GM23338 (cell line): ENCODE data around the gene CCDC3. TPM values are rescaled to one million over a fixed set of nuclear protein-coding genes. Genes with fewer than 3 reads are reported as not detected.

ENCODE experiments used
- ATAC-seq: fragments of 200-7000 bp; cut with Tn5 transposase; 3 replicates; pipeline ENCODE4 v1.9.1; 2020
- DNase-seq: peaks from one replicate; pipeline ENCODE4 v3.0.0-alpha.2; 2015; ENCODE audit warnings: low spot score
- H2AFZ ChIP-seq: fragments of 200-600 bp; sonication (generic); 2 replicates; pipeline ENCODE4 v1.8.0; 2016; ENCODE audit warnings: antibody characterized with exemption, mild to moderate bottlenecking, moderate library complexity
- H3F3A ChIP-seq: fragments of 200-600 bp; sonication (generic); replicated peaks from 2 replicates; pipeline ENCODE4 v1.8.0; 2017; ENCODE audit warnings: antibody characterized with exemption, mixed run types, low read depth
- H3K27ac ChIP-seq: fragments of 200-600 bp; sonication (generic); 2 replicates; pipeline ENCODE4 v1.6.1; 2016; ENCODE audit warnings: low read depth
- H3K27me3 ChIP-seq: fragments of 200-600 bp; sonication (generic); 2 replicates; pipeline ENCODE4 v1.8.0; 2016; ENCODE audit warnings: mild to moderate bottlenecking, mixed run types, moderate library complexity; ENCODE audit not compliant: insufficient read depth
- H3K36me3 ChIP-seq: fragments of 200-600 bp; sonication (generic); 2 replicates; pipeline ENCODE4 v1.8.0; 2016; ENCODE audit warnings: mild to moderate bottlenecking; ENCODE audit not compliant: insufficient read depth
- H3K4me1 ChIP-seq: fragments of 200-600 bp; sonication (generic); 2 replicates; pipeline ENCODE4 v1.8.0; 2016; ENCODE audit warnings: mild to moderate bottlenecking, moderate library complexity; ENCODE audit not compliant: insufficient read depth
- H3K4me2 ChIP-seq: fragments of 200-600 bp; sonication (generic); 2 replicates; pipeline ENCODE4 v1.7.1; 2017; ENCODE audit warnings: mixed run types
- H3K4me3 ChIP-seq: fragments of 200-600 bp; sonication (generic); 2 replicates; pipeline ENCODE4 v1.6.1; 2016; ENCODE audit warnings: mixed run types
- H3K79me2 ChIP-seq: fragments of 200-600 bp; sonication (generic); replicated peaks from 2 replicates; pipeline ENCODE4 v1.8.0; 2017; ENCODE audit warnings: mild to moderate bottlenecking; ENCODE audit not compliant: insufficient read depth
- H3K9me2 ChIP-seq: fragments of 200-600 bp; sonication (generic); 2 replicates; pipeline ENCODE4 v1.8.0; 2017; ENCODE audit not compliant: insufficient read depth
- H4K20me1 ChIP-seq: fragments of 200-600 bp; sonication (generic); replicated peaks from 2 replicates; pipeline ENCODE4 v1.8.0; 2017; ENCODE audit warnings: mild to moderate bottlenecking; ENCODE audit not compliant: insufficient read depth
- H3K27ac Mint-ChIP-seq: 2 replicates; pipeline ENCODE4 v1.8.0; 2020; ENCODE audit warnings: inconsistent platforms, mild to moderate bottlenecking, moderate library complexity, mixed read lengths
- H3K27me3 Mint-ChIP-seq: 3 replicates; pipeline ENCODE4 v1.8.0; 2022; ENCODE audit warnings: low read depth, mild to moderate bottlenecking, moderate library complexity, mixed read lengths, inconsistent platforms; ENCODE audit not compliant: insufficient read depth, poor library complexity
- H3K36me3 Mint-ChIP-seq: 3 replicates; pipeline ENCODE4 v1.8.0; 2021; ENCODE audit warnings: low read depth, mild to moderate bottlenecking, inconsistent platforms, moderate library complexity, mixed read lengths
- H3K4me1 Mint-ChIP-seq: 3 replicates; pipeline ENCODE4 v1.8.0; 2020; ENCODE audit warnings: mild to moderate bottlenecking, inconsistent platforms, mixed read lengths
- H3K4me3 Mint-ChIP-seq: 3 replicates; pipeline ENCODE4 v1.8.0; 2021; ENCODE audit warnings: moderate library complexity, mild to moderate bottlenecking, inconsistent platforms, mixed read lengths
- H3K9me3 Mint-ChIP-seq: 3 replicates; pipeline ENCODE4 v1.8.0; 2020; ENCODE audit warnings: moderate library complexity, mild to moderate bottlenecking, inconsistent platforms, mixed read lengths
- CREB1 ChIP-seq: fragments of 250-450 bp; sonication (Bioruptor Pico); IDR thresholded peaks from 2 replicates; pipeline ENCODE4 v1.5.0; 2020; ENCODE audit warnings: low read depth, mild to moderate bottlenecking, moderate library complexity
- EZH2 ChIP-seq: fragments of 200-600 bp; sonication (generic); IDR thresholded peaks from one replicate; pipeline ENCODE4 v1.8.0; 2017; ENCODE audit warnings: antibody characterized with exemption, mild to moderate bottlenecking, low read depth; ENCODE audit not compliant: unreplicated experiment
- JUNB ChIP-seq: IDR thresholded peaks from one replicate; pipeline ENCODE4 v1.6.1; 2016; ENCODE audit warnings: antibody characterized with exemption; ENCODE audit not compliant: unreplicated experiment
- NANOG ChIP-seq: IDR thresholded peaks from 2 replicates; pipeline ENCODE4 v1.6.1; 2016; ENCODE audit warnings: antibody characterized with exemption, borderline replicate concordance
- POLR2AphosphoS5 ChIP-seq: IDR thresholded peaks from 2 replicates; pipeline ENCODE4 v1.6.1; 2016; ENCODE audit warnings: antibody characterized with exemption, low read depth
- STAT1 ChIP-seq: IDR thresholded peaks from one replicate; pipeline ENCODE4 v1.6.1; 2016; ENCODE audit warnings: antibody characterized with exemption; ENCODE audit not compliant: unreplicated experiment
- ZNF114 ChIP-seq: fragments of 250-450 bp; sonication (Bioruptor Pico); IDR thresholded peaks from 2 replicates; pipeline ENCODE4 v1.5.0; 2020; ENCODE audit warnings: mild to moderate bottlenecking, moderate library complexity
- polyA plus RNA-seq: library from polyadenylated mRNA; unstranded; fragments of >200 nt; fragmentation: Nextera tagmentation; extraction: Ambion mirVana; gene quantifications from 2 replicates; pipeline ENCODE4 v1.2.1, GENCODE V29; 2016
- total RNA-seq: library from RNA; depleted of rRNA; stranded (reverse); fragments of >200 nt; shearing (Covaris generic); gene quantifications from 2 replicates; pipeline ENCODE4 v1.2.3, GENCODE V29; 2014
- TF ChIP-seq, protein P1 (sequence below): IDR thresholded peaks from one replicate; pipeline ENCODE4 v1.6.1; 2018; ENCODE audit warnings: antibody characterized with exemption; ENCODE audit not compliant: unreplicated experiment
- TF ChIP-seq, protein P2 (sequence below): fragments of 250-450 bp; sonication (Bioruptor Pico); IDR thresholded peaks from 2 replicates; pipeline ENCODE4 v1.5.0; 2020; ENCODE audit warnings: mild to moderate bottlenecking, moderate library complexity

Gene CCDC3
- total and polyA plus RNA-seq, 2 experiments from 2014 or later, result 1.4 to 5.2 TPM

DNA sequence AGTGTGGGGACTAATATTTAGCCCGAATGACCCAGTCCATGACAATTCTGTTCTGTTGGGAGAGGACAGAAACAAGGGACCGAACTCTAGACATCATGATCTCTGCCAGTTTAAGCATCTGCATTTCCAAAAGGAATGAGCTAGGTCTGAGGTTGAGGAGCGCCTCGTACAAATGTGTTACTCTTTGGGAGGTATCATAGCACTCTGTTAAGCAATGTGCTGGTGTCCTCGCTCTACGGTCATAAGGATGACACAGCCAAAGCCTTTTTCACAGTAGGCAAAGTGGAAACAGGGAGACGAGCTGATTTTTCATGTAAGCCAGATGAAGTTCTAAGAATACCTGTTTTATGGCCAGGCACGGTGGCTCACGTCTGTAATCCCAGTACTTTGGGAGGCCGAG, 15.4 kb upstream of the CCDC3 start (continued):
- TF ChIP-seq, protein P1, sequence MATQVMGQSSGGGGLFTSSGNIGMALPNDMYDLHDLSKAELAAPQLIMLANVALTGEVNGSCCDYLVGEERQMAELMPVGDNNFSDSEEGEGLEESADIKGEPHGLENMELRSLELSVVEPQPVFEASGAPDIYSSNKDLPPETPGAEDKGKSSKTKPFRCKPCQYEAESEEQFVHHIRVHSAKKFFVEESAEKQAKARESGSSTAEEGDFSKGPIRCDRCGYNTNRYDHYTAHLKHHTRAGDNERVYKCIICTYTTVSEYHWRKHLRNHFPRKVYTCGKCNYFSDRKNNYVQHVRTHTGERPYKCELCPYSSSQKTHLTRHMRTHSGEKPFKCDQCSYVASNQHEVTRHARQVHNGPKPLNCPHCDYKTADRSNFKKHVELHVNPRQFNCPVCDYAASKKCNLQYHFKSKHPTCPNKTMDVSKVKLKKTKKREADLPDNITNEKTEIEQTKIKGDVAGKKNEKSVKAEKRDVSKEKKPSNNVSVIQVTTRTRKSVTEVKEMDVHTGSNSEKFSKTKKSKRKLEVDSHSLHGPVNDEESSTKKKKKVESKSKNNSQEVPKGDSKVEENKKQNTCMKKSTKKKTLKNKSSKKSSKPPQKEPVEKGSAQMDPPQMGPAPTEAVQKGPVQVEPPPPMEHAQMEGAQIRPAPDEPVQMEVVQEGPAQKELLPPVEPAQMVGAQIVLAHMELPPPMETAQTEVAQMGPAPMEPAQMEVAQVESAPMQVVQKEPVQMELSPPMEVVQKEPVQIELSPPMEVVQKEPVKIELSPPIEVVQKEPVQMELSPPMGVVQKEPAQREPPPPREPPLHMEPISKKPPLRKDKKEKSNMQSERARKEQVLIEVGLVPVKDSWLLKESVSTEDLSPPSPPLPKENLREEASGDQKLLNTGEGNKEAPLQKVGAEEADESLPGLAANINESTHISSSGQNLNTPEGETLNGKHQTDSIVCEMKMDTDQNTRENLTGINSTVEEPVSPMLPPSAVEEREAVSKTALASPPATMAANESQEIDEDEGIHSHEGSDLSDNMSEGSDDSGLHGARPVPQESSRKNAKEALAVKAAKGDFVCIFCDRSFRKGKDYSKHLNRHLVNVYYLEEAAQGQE, result no peak
- no peak for TF ChIP-seq EZH2
- TF ChIP-seq STAT1, result no peak
- no peak for TF ChIP-seq JUNB
- TF ChIP-seq ZNF114 (CRISPR knock-in tag), result no peak
- no peak for TF ChIP-seq CREB1 (CRISPR knock-in tag)
- no peak for TF ChIP-seq NANOG
- TF ChIP-seq POLR2AphosphoS5, result no peak

DNA sequence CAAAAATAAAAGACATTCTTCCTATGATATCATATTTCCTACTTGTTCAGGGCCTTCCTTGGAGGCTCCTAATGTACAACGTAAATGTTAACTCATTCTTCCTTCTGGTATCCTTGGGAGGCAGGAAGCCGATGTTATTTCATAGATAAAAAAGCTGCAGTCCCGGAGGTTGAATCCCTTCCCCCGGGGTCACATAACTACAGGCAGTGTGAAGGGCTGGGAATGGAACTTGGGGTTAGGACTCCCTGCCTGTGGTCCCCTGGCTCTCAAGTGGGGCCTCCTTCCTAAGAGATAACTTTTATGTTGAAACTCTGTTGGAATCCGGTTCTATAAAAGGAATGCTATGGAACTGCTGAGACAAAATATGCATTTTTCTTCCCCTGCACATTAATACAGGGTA, 14.9 kb upstream of the CCDC3 start:
- H3K36me3 Mint-ChIP-seq, result no peaks in the 10 kb centered on the region
- Histone ChIP-seq H3K4me1 (0 out of 2 replicates have a peak, but pooled peaks cover 6% of the 10 kb centered on the region), H3K79me2 (no peaks in the 10 kb centered on the region), H3F3A (no peaks in the 10 kb centered on the region), H3K27me3 (no peaks in the 10 kb centered on the region), H3K9me2 (no peaks in the 10 kb centered on the region), H4K20me1 (no peaks in the 10 kb centered on the region), H2AFZ (peak overlapping the region; percentile 15), H3K36me3 (no peaks in the 10 kb centered on the region), H3K4me3 (no peak overlapping the region), H3K4me2 (no peak overlapping the region), H3K27ac (no peak overlapping the region)
- no peak overlapping the region for H3K4me3 Mint-ChIP-seq
- TF ChIP-seq ZNF114 (CRISPR knock-in tag), result no peak
- peaks cover 8% of the 10 kb centered on the region; the same call in 2 of the 3 replicates for H3K4me1 Mint-ChIP-seq
- peaks cover 6% of the 10 kb centered on the region; the same call in 2 of the 3 replicates for H3K9me3 Mint-ChIP-seq
- H3K27me3 Mint-ChIP-seq, result no peaks in the 10 kb centered on the region
- ATAC-seq (peak; percentile 33; the same call in 1 of the 3 replicates), DNase-seq (peak; percentile 12)
- no peak overlapping the region for H3K27ac Mint-ChIP-seq

DNA sequence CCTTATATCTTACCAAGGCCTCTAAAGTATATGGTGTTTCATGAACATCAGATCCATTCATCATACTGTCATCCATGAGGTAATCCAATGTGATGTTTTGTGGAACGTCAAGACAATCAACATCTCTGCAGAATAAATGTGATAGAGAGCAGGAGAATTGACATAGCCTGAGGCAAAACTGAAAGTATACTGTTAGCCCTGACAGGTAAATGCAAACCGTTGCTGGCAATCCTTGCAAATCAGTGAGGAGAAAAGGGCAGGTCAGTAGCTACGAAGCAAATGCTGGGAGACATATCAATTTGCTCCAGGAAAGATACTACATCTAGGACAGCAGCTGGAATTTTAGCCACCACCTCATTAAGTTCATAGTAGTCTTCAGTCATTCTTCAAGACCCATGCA, 4.5 kb upstream of the CCDC3 start:
- H3K27ac ChIP-seq, result no peak overlapping the region
- H3K4me2 ChIP-seq, result no peak overlapping the region
- no peaks in the 10 kb centered on the region for H4K20me1 ChIP-seq
- no peaks in the 10 kb centered on the region for H3F3A ChIP-seq
- no peaks in the 10 kb centered on the region for H3K36me3 ChIP-seq
- H3K9me2 ChIP-seq, result peaks cover 11% of the 10 kb centered on the region; the same call in 1 of the 2 replicates
- H3K27ac Mint-ChIP-seq, result no peak overlapping the region
- H3K4me1 Mint-ChIP-seq, result 0 out of 3 replicates have a peak, but pooled peaks cover 3% of the 10 kb centered on the region
- DNase-seq (no peak), ATAC-seq (no peak)
- peaks cover 25% of the 10 kb centered on the region for H3K27me3 ChIP-seq
- no peaks in the 10 kb centered on the region for H3K36me3 Mint-ChIP-seq
- no peaks in the 10 kb centered on the region for H3K9me3 Mint-ChIP-seq
- no peaks in the 10 kb centered on the region for H3K79me2 ChIP-seq
- no peaks in the 10 kb centered on the region; the same call in 1 of the 2 replicates for H3K4me1 ChIP-seq
- H3K27me3 Mint-ChIP-seq, result peaks cover 13% of the 10 kb centered on the region
- H2AFZ ChIP-seq, result no peak overlapping the region
- no peak overlapping the region for H3K4me3 ChIP-seq
- H3K4me3 Mint-ChIP-seq, result no peak overlapping the region
- TF ChIP-seq EZH2, result no peak
- TF ChIP-seq, protein P2, sequence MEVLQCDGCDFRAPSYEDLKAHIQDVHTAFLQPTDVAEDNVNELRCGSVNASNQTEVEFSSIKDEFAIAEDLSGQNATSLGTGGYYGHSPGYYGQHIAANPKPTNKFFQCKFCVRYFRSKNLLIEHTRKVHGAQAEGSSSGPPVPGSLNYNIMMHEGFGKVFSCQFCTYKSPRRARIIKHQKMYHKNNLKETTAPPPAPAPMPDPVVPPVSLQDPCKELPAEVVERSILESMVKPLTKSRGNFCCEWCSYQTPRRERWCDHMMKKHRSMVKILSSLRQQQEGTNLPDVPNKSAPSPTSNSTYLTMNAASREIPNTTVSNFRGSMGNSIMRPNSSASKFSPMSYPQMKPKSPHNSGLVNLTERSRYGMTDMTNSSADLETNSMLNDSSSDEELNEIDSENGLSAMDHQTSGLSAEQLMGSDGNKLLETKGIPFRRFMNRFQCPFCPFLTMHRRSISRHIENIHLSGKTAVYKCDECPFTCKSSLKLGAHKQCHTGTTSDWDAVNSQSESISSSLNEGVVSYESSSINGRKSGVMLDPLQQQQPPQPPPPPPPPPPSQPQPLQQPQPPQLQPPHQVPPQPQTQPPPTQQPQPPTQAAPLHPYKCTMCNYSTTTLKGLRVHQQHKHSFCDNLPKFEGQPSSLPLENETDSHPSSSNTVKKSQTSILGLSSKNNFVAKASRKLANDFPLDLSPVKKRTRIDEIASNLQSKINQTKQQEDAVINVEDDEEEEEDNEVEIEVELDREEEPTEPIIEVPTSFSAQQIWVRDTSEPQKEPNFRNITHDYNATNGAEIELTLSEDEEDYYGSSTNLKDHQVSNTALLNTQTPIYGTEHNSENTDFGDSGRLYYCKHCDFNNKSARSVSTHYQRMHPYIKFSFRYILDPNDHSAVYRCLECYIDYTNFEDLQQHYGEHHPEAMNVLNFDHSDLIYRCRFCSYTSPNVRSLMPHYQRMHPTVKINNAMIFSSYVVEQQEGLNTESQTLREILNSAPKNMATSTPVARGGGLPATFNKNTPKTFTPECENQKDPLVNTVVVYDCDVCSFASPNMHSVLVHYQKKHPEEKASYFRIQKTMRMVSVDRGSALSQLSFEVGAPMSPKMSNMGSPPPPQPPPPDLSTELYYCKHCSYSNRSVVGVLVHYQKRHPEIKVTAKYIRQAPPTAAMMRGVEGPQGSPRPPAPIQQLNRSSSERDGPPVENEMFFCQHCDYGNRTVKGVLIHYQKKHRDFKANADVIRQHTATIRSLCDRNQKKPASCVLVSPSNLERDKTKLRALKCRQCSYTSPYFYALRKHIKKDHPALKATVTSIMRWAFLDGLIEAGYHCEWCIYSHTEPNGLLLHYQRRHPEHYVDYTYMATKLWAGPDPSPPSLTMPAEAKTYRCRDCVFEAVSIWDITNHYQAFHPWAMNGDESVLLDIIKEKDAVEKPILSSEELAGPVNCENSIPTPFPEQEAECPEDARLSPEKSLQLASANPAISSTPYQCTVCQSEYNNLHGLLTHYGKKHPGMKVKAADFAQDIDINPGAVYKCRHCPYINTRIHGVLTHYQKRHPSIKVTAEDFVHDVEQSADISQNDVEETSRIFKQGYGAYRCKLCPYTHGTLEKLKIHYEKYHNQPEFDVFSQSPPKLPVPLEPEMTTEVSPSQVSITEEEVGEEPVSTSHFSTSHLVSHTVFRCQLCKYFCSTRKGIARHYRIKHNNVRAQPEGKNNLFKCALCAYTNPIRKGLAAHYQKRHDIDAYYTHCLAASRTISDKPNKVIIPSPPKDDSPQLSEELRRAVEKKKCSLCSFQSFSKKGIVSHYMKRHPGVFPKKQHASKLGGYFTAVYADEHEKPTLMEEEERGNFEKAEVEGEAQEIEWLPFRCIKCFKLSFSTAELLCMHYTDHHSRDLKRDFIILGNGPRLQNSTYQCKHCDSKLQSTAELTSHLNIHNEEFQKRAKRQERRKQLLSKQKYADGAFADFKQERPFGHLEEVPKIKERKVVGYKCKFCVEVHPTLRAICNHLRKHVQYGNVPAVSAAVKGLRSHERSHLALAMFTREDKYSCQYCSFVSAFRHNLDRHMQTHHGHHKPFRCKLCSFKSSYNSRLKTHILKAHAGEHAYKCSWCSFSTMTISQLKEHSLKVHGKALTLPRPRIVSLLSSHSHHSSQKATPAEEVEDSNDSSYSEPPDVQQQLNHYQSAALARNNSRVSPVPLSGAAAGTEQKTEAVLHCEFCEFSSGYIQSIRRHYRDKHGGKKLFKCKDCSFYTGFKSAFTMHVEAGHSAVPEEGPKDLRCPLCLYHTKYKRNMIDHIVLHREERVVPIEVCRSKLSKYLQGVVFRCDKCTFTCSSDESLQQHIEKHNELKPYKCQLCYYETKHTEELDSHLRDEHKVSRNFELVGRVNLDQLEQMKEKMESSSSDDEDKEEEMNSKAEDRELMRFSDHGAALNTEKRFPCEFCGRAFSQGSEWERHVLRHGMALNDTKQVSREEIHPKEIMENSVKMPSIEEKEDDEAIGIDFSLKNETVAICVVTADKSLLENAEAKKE, result no peak
